Mucosa of descending colon (tissue), 3 donors: ENCODE data around the gene GLO1. TPM values are rescaled to one million over a fixed set of nuclear protein-coding genes. Genes with fewer than 3 reads are reported as not detected.
A peak's percentile ranks its signal among the peaks of the same experiment; 100 is the strongest.

Experiments used
- ATAC-seq: fragments of 200-7000 bp; cut with Tn5 transposase; one replicate; pipeline ENCODE4 v1.9.1; 2020; ENCODE audit warnings: mild to moderate bottlenecking, moderate library complexity
- DNase-seq, 3 donors: peaks; one replicate each; pipeline ENCODE4 v3.0.0-alpha.2; 2020
- H3K36me3 ChIP-seq: fragments of 200-600 bp; one replicate; pipeline ENCODE4 v1.8.0; 2021; ENCODE audit warnings: low read depth, mild to moderate bottlenecking
- H3K4me1 ChIP-seq: fragments of 200-600 bp; one replicate; pipeline ENCODE4 v1.8.0; 2021; ENCODE audit warnings: low read depth, mild to moderate bottlenecking
- H3K4me3 ChIP-seq: fragments of 200-600 bp; one replicate; pipeline ENCODE4 v1.8.0; 2021; ENCODE audit warnings: mild to moderate bottlenecking
- H3K9me3 ChIP-seq: fragments of 200-600 bp; one replicate; pipeline ENCODE4 v1.8.0; 2021; ENCODE audit warnings: mild to moderate bottlenecking
- CTCF ChIP-seq: fragments of 200-600 bp; IDR thresholded peaks from one replicate; pipeline ENCODE4 v1.8.0; 2022; ENCODE audit warnings: antibody characterized with exemption, mild to moderate bottlenecking
- intact Hi-C, 2 donors: fragments of 100-400 bp; cut with DNase I in 1 of 2; cut with micrococcal nuclease in 1 of 2; formaldehyde crosslinking; loops; one replicate each; pipeline versions ENCODE4 v1.11.0 to v1.11.1; 2022; cut with DNase I, micrococcal nuclease
- total RNA-seq, 3 donors: library from RNA; stranded (reverse); fragmentation: NEBNext Ultra II Directional in 2 of 3; extraction: Animal tissue kit (Norgen Biotek cat#: 25700) in 2 of 3; gene quantifications; one replicate each; pipeline versions ENCODE4 v1.2.1 to v1.2.4, GENCODE V29; 2021 to 2023
- donor health status: DM: no; HTN: no; CAD: no; lungs with moderate emphysema.
- donor health status: DM: no; HTN: no; CAD: no.
- donor health status: DM: no; HTN: yes; CAD: no.

GLO1 gene
- total RNA-seq, 3 donors from 2014 or later = 37.9 to 55.4 (median 47.3) TPM

GRCh38 chr6:38638941-38639497 is 63.9 kb downstream of the GLO1 start:
- TF ChIP-seq CTCF = no peak
- Histone ChIP-seq H3K4me1 (peaks cover 21% of the 10 kb centered on the region), H3K4me3 (peak overlapping the region; percentile 91), H3K9me3 (no peaks in the 10 kb centered on the region), H3K36me3 (no peaks in the 10 kb centered on the region)
- intact Hi-C loops = no loop called here
- DNase-seq (peak; percentile 70 to 71 (median 71)), ATAC-seq (peak; percentile 77)

- Histone ChIP-seq H3K4me1 (peaks cover 23% of the 10 kb centered on the region), H3K36me3 (no peaks in the 10 kb centered on the region), H3K4me3 (no peak overlapping the region), H3K9me3 (no peaks in the 10 kb centered on the region)
- intact Hi-C loops = no loop called here
- ATAC-seq (no peak), DNase-seq (no peak)
- no peak for TF ChIP-seq CTCF
These were observed 65.2 kb downstream of the GLO1 start for GRCh38 chr6:38637756-38638155.

- no peaks in the 10 kb centered on the region for H3K36me3 ChIP-seq
- no peak overlapping the region for H3K4me3 ChIP-seq
- no peak for TF ChIP-seq CTCF
- DNase-seq (peak in 1 of 3 donors; percentile 10), ATAC-seq (peak; percentile 32)
- H3K4me1 ChIP-seq = peaks cover 20% of the 10 kb centered on the region
- no peaks in the 10 kb centered on the region for H3K9me3 ChIP-seq
- intact Hi-C loops = no loop called here
These were observed 66.9 kb downstream of the GLO1 start for GRCh38 chr6:38636027-38636426.

- Histone ChIP-seq H3K9me3 (no peaks in the 10 kb centered on the region), H3K4me3 (no peak overlapping the region), H3K36me3 (no peaks in the 10 kb centered on the region), H3K4me1 (peaks cover 14% of the 10 kb centered on the region)
- no peak for TF ChIP-seq CTCF
- DNase-seq (no peak), ATAC-seq (no peak)
- intact Hi-C loops = no loop called here
These were observed 68.4 kb downstream of the GLO1 start for GRCh38 chr6:38634518-38634917.

GRCh38 chr6:38632490-38632889 is 70.5 kb downstream of the GLO1 start:
- peaks cover 14% of the 10 kb centered on the region for H3K4me1 ChIP-seq
- no peak overlapping the region for H3K4me3 ChIP-seq
- H3K9me3 ChIP-seq = no peaks in the 10 kb centered on the region
- ATAC-seq = peak; percentile 49
- intact Hi-C loops = no loop called here
- no peak for DNase-seq
- TF ChIP-seq CTCF = no peak
- H3K36me3 ChIP-seq = no peaks in the 10 kb centered on the region
